Lower leg skin (tissue), 3 donors: Measurements from ENCODE around the gene VPS13D.

ENCODE experiments used
- POLR2A ChIP-seq, 2 donors: fragments of 450-650 bp; IDR thresholded peaks; one replicate each; pipeline ENCODE4 v1.6.1; 2016 to 2017; ENCODE audit warnings: antibody characterized with exemption in 2 of 2, mild to moderate bottlenecking in 1 of 2, moderate library complexity in 1 of 2
- TF ChIP-seq, protein P1 (sequence below), 3 donors: fragments of 450-650 bp; IDR thresholded peaks; one replicate each; pipeline ENCODE4 v1.5.1; 2016; ENCODE audit warnings: antibody characterized with exemption in 3 of 3, mild to moderate bottlenecking in 3 of 3, moderate library complexity in 2 of 3

DNA sequence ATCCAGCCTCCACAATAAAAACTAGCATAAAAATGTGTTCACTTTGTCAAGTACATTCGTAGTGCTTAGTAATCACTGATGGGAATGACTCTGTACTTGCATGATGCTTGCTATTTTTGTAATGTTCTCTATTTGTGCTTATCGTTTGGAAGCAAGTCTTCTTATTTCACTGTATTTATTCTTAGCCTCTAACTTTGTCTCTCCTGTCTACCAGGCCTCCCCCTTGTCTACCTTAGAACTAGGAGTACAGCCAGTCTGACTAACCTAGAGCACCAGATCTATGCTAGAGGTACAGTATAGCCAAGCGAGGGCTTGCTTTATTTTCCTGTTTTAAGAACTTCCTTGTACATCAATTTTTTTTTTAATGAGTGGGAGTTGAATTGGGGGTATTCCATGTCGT, 108.2 kb downstream of the VPS13D start:
- TF ChIP-seq, protein P1, sequence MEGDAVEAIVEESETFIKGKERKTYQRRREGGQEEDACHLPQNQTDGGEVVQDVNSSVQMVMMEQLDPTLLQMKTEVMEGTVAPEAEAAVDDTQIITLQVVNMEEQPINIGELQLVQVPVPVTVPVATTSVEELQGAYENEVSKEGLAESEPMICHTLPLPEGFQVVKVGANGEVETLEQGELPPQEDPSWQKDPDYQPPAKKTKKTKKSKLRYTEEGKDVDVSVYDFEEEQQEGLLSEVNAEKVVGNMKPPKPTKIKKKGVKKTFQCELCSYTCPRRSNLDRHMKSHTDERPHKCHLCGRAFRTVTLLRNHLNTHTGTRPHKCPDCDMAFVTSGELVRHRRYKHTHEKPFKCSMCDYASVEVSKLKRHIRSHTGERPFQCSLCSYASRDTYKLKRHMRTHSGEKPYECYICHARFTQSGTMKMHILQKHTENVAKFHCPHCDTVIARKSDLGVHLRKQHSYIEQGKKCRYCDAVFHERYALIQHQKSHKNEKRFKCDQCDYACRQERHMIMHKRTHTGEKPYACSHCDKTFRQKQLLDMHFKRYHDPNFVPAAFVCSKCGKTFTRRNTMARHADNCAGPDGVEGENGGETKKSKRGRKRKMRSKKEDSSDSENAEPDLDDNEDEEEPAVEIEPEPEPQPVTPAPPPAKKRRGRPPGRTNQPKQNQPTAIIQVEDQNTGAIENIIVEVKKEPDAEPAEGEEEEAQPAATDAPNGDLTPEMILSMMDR (IDR thresholded peaks at IDR 0.05) = no peak
- TF ChIP-seq POLR2A (IDR thresholded peaks at IDR 0.05) = no peak
